Measurements from ENCODE around the gene VPS54.

Gene VPS54

GRCh38 chr2:63984606-63985359 is 34.4 kb downstream of the VPS54 start:
- DNase-seq (ENCODE audit: low read depth in 1 of 2, low spot score in 1 of 2), result no peak
- Histone ChIP-seq H3K4me3 (replicated peaks; ENCODE audit: insufficient read depth, low read length) (no peak overlapping the region), H3K27ac (replicated peaks) (no peak overlapping the region), H3K27me3 (ENCODE audit: insufficient read depth, poor library complexity, severe bottlenecking) (no peaks in the 10 kb centered on the region)
- TF ChIP-seq SPI1 (IDR thresholded peaks at IDR 0.05; ENCODE audit: borderline replicate concordance, low read depth), result no peak

GRCh38 chr2:63983986-63984605 is 35.1 kb downstream of the VPS54 start:
- H3K27ac ChIP-seq (replicated peaks), result no peak overlapping the region
- TF ChIP-seq POLR2AphosphoS5 (IDR thresholded peaks at IDR 0.05; ENCODE audit: low read depth), result no peak
- TF ChIP-seq SPI1 (IDR thresholded peaks at IDR 0.05; ENCODE audit: borderline replicate concordance, low read depth), result no peak
- TF ChIP-seq GABPA (IDR thresholded peaks at IDR 0.05; ENCODE audit: low read depth), result no peak
- H3K4me3 ChIP-seq (replicated peaks; ENCODE audit: insufficient read depth, low read length), result no peak overlapping the region
- DNase-seq (ENCODE audit: low read depth in 1 of 2, low spot score in 1 of 2), result no peak
- no peaks in the 10 kb centered on the region for H3K27me3 ChIP-seq (ENCODE audit: insufficient read depth, poor library complexity, severe bottlenecking)

GRCh38 chr2:63982335-63982734 is 36.9 kb downstream of the VPS54 start:
- DNase-seq (ENCODE audit: low read depth in 1 of 2, low spot score in 1 of 2), result no peak
- TF ChIP-seq CTCF (IDR thresholded peaks at IDR 0.05; ENCODE audit: insufficient read depth, low read length) (no peak), GABPA (IDR thresholded peaks at IDR 0.05; ENCODE audit: low read depth) (no peak), REST (IDR thresholded peaks at IDR 0.05; ENCODE audit: insufficient replicate concordance, low read depth) (no peak), POLR2AphosphoS5 (IDR thresholded peaks at IDR 0.05; ENCODE audit: low read depth) (no peak), SPI1 (IDR thresholded peaks at IDR 0.05; ENCODE audit: borderline replicate concordance, low read depth) (no peak)
- H3K27me3 ChIP-seq (ENCODE audit: insufficient read depth, poor library complexity, severe bottlenecking), result no peaks in the 10 kb centered on the region
- H3K4me3 ChIP-seq (replicated peaks; ENCODE audit: insufficient read depth, low read length), result no peak overlapping the region
- no peak overlapping the region for H3K27ac ChIP-seq (replicated peaks)

- no peaks in the 10 kb centered on the region for H3K27me3 ChIP-seq (ENCODE audit: insufficient read depth, poor library complexity, severe bottlenecking)
- TF ChIP-seq CTCF (IDR thresholded peaks at IDR 0.05; ENCODE audit: insufficient read depth, low read length), result no peak
- TF ChIP-seq REST (IDR thresholded peaks at IDR 0.05; ENCODE audit: insufficient replicate concordance, low read depth), result no peak
- TF ChIP-seq POLR2AphosphoS5 (IDR thresholded peaks at IDR 0.05; ENCODE audit: low read depth), result no peak
- TF ChIP-seq GABPA (IDR thresholded peaks at IDR 0.05; ENCODE audit: low read depth), result no peak
- TF ChIP-seq SPI1 (IDR thresholded peaks at IDR 0.05; ENCODE audit: borderline replicate concordance, low read depth), result no peak
- no peak for DNase-seq (ENCODE audit: low read depth in 1 of 2, low spot score in 1 of 2)
- no peak overlapping the region for H3K27ac ChIP-seq (replicated peaks)
- no peak overlapping the region for H3K4me3 ChIP-seq (replicated peaks; ENCODE audit: insufficient read depth, low read length)
These were observed 37.5 kb downstream of the VPS54 start for GRCh38 chr2:63981702-63982103.

Measured in HL-60 (cell line).